K562 treated with DMSO at 1 percent for 24 hours (cell line): ENCODE measurements around the gene IFNA6. TPM values are rescaled to one million over a fixed set of nuclear protein-coding genes. Genes with fewer than 3 reads are reported as not detected.

Experiments used
- total RNA-seq: library from RNA; unstranded; fragments of 300-600 nt; gene quantifications from 2 replicates; pipeline ENCODE4 v1.2.3, GENCODE V29; 2022; ENCODE audit warnings: low read depth; ENCODE audit not compliant: insufficient read depth

IFNA6 gene
- not detected in 2 replicates for total RNA-seq

GRCh38 chr9:21350787-21351186 is at the start of gene IFNA6:
TSS of gene IFNA6 (minus strand) at chr9:21350887. CDS start at chr9:21350887, 0 bp downstream.

DNA sequence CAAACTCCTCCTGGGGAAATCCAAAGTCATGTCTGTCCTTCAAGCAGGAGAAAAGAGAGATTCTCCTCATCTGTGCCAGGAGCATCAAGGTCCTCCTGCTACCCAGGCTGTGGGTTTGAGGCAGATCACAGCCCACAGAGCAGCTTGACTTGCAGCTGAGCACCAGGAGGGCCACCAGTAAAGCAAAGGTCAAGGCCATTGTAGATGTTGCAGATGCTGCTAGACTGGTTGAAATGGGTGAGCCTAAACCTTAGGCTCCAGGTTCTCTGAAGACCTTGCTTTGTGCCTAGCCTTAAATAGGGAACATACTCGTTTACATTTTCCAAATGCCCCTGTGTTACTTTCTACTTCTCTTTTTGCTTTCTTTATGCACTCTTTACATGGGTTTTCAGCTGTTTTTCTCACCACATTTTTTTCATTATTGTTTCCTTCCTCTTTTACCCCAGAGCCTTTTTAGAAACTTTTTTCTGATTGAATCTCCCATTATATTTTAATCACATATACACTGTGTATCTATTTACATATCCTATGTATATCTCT is 34.5 kb upstream of the IFNA6 start, which contains the start of gene IFNA2:
Gene IFNA2 (minus strand): TSS at position 268 of the 540 bp plus-strand sequence. CDS start 69 bp downstream, at position 199.

GRCh38 chr9:21367957-21368356 is 17.3 kb upstream of the IFNA6 start, which contains the start of gene IFNA13:
TSS of gene IFNA13 (minus strand) at chr9:21368057. CDS start at chr9:21368010, 47 bp downstream.

DNA sequence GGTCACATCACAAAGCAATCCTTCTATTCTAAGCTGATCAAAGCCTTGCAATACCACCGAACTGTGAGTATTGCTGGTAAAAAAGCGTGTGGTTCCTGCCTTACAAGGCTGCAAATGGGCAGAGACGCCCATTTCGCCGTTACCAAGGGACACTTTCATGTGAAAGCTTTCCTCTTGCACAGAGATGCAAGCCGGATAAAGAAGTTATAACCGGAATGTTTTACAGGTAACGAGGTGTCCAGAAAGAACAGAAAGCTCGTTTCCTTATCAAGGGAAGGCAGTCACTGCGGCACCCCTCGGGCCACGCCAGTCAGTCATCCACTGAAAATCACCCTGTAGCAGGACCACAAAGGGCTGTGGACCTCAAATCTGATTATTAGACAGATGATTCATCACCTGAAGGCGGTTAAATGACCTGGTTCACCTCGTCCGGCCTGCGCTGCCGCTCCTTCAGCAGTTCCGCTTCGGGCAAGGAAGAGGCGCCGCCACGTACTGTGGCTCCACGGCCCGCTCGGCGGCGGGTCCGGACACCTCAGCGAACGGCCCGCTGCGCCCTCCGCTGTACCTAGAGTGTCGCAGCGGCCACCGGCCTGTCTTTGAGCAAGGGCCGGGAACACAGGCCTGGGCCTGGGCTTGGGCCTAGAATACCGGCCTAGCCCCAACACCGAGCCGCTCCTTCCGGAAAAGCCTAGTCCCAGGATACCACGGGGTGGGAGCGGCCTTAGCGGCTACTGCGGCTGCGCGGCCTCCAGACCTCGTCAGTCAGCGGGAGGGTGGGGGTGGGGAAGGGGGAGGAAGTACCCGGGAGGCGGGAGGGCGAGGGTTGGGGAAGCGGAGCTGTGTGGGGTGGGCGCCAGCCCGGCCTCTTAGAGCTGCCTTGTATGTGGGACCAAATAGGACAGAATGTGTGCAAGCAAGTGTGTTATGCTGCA is 15.7 kb downstream of the IFNA6 start, which contains the start of gene KLHL9:
Gene KLHL9 (minus strand): TSS at position 704 of the 932 bp plus-strand sequence. CDS start 545 bp downstream, at position 159.

DNA sequence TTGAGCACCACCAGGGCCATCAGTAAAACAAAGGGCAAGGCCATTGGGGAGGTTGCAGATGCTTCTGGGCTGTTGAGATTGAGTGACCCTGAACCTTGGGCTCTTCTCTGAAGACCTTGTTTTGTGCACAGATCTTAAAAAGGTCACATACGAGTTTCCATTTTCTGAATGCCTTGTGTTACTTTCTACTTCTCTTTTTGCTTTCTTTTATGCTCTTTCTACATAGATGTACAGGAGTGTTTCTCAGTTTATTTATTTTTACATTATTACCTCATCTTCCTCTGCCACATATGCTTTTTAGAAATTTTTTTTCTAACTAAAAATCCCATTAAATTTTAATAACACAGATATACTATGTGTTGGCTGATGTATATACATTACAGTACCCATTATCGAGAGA is 45.5 kb downstream of the IFNA6 start, which contains the start of gene IFNA5:
Gene IFNA5 (minus strand): TSS at position 101 of the 400 bp plus-strand sequence. CDS start 57 bp downstream, at position 44.

Other genes starting within 250 kb of the IFNA6 start
- not detected in 2 replicates for gene IFNW1, start 209.1 kb downstream of the IFNA6 start, total RNA-seq
- gene IFNA21, start 184.2 kb downstream of the IFNA6 start, total RNA-seq = not detected in 2 replicates
- not detected in 2 replicates for gene IFNA4, start 163.3 kb downstream of the IFNA6 start, total RNA-seq
- gene IFNA7, start 148.7 kb downstream of the IFNA6 start, total RNA-seq = not detected in 2 replicates
- gene IFNA10, start 143.7 kb downstream of the IFNA6 start, total RNA-seq = not detected in 2 replicates
- gene IFNA16, start 133.6 kb downstream of the IFNA6 start, total RNA-seq = not detected in 2 replicates
- not detected in 2 replicates for gene IFNA17, start 122.7 kb downstream of the IFNA6 start, total RNA-seq
- gene IFNA14, start 110.9 kb downstream of the IFNA6 start, total RNA-seq = not detected in 2 replicates
- gene IFNA5, start 45.6 kb downstream of the IFNA6 start, total RNA-seq = not detected in 2 replicates
- not detected in 2 replicates for gene KLHL9, start 15.5 kb downstream of the IFNA6 start, total RNA-seq
- gene IFNA13, start 17.2 kb upstream of the IFNA6 start, total RNA-seq = not detected in 2 replicates
- not detected in 2 replicates for gene IFNA2, start 34.5 kb upstream of the IFNA6 start, total RNA-seq
- not detected in 2 replicates for gene IFNA8, start 58.2 kb upstream of the IFNA6 start, total RNA-seq
- not detected in 2 replicates for gene IFNA1, start 89.6 kb upstream of the IFNA6 start, total RNA-seq
- not detected in 2 replicates for gene IFNE, start 131.4 kb upstream of the IFNA6 start, total RNA-seq